Naive thymus-derived CD4-positive, alpha-beta T cell (primary cell): Measurements from ENCODE around the gene ADGRL4. TPM values are rescaled to one million over a fixed set of nuclear protein-coding genes. Genes with fewer than 3 reads are reported as not detected.
A peak's percentile ranks its signal among the peaks of the same experiment; 100 is the strongest.

ENCODE experiments used
- ATAC-seq: fragments of 150-1000 bp; cut with Tn5 transposase; 2 replicates; pipeline ENCODE4 v1.10.0; 2021; ENCODE audit warnings: mild to moderate bottlenecking, moderate library complexity
- CTCF ChIA-PET: fragments of 350-600 bp; sonication (Branson Sonifier 250); formaldehyde crosslinking; loops from one replicate; lab custom pipeline; 2021; ENCODE audit warnings: antibody characterized with exemption; lab: Charles Lee
- POLR2A ChIA-PET: fragments of 350-600 bp; sonication (Branson Sonifier 250); formaldehyde crosslinking; loops from one replicate; lab custom pipeline; 2021; ENCODE audit warnings: antibody characterized with exemption, inconsistent platforms; lab: Charles Lee
- DNase-seq, 9 donors: peaks; one replicate each; pipeline versions ENCODE4 v3.0.0 to v3.0.0-alpha.2; 2020 to 2022; ENCODE audit warnings: mixed read lengths in 1 of 9
- H3K27ac ChIP-seq: one replicate; pipeline ENCODE4 v1.7.0; 2013; ENCODE audit warnings: mild to moderate bottlenecking, low read depth, low read length, moderate library complexity
- H3K27me3 ChIP-seq, 2 donors: one replicate each; pipeline ENCODE4 v1.7.0; 2013; ENCODE audit warnings: low read length in 2 of 2, mild to moderate bottlenecking in 2 of 2, moderate library complexity in 2 of 2; ENCODE audit not compliant: control insufficient read depth in 2 of 2, insufficient read depth in 2 of 2
- H3K36me3 ChIP-seq, 3 experiments: 1 replicate in 2 of 3; 2 replicates in 1 of 3; pipeline ENCODE4 v1.7.0; 2013; ENCODE audit warnings: low read length in 3 of 3, mild to moderate bottlenecking in 3 of 3, moderate library complexity in 1 of 3; ENCODE audit not compliant: insufficient read depth in 3 of 3, control insufficient read depth in 2 of 3
- H3K4me1 ChIP-seq, 2 donors: one replicate each; pipeline ENCODE4 v1.7.0; 2013; ENCODE audit warnings: low read length in 2 of 2, mild to moderate bottlenecking in 2 of 2, moderate library complexity in 1 of 2; ENCODE audit not compliant: control insufficient read depth in 2 of 2, insufficient read depth in 2 of 2
- H3K4me3 ChIP-seq: 2 replicates; pipeline ENCODE4 v1.7.0; 2013; ENCODE audit warnings: mild to moderate bottlenecking, low read length
- H3K9me3 ChIP-seq, 3 experiments: 1 replicate in 2 of 3; 2 replicates in 1 of 3; pipeline ENCODE4 v1.7.0; 2013; ENCODE audit warnings: low read length in 3 of 3; ENCODE audit not compliant: control insufficient read depth in 2 of 3
- H3K27ac Mint-ChIP-seq, 9 donors: one replicate each; pipeline ENCODE4 v1.8.0; 2020 to 2022; ENCODE audit warnings: mixed read lengths in 9 of 9, mild to moderate bottlenecking in 8 of 9, moderate library complexity in 5 of 9, inconsistent platforms in 2 of 9
- H3K27me3 Mint-ChIP-seq, 5 donors: one replicate each; pipeline ENCODE4 v1.8.0; 2021 to 2022; ENCODE audit warnings: mixed read lengths in 5 of 5, mild to moderate bottlenecking in 1 of 5
- H3K36me3 Mint-ChIP-seq, 5 donors: one replicate each; pipeline ENCODE4 v1.8.0; 2020 to 2022; ENCODE audit warnings: mixed read lengths in 5 of 5, mild to moderate bottlenecking in 3 of 5, inconsistent platforms in 1 of 5
- H3K4me1 Mint-ChIP-seq, 7 donors: one replicate each; pipeline ENCODE4 v1.8.0; 2020 to 2022; ENCODE audit warnings: mixed read lengths in 7 of 7, mild to moderate bottlenecking in 3 of 7, inconsistent platforms in 1 of 7
- H3K4me3 Mint-ChIP-seq, 10 donors: one replicate each; pipeline ENCODE4 v1.8.0; 2020 to 2022; ENCODE audit warnings: mild to moderate bottlenecking in 10 of 10, mixed read lengths in 10 of 10, moderate library complexity in 6 of 10, inconsistent platforms in 2 of 10
- H3K9me3 Mint-ChIP-seq, 11 donors: one replicate each; pipeline ENCODE4 v1.8.0; 2020 to 2022; ENCODE audit warnings: mixed read lengths in 11 of 11, mild to moderate bottlenecking in 4 of 11, inconsistent platforms in 1 of 11, moderate library complexity in 1 of 11
- intact Hi-C, 2 donors: fragments of 100-400 bp; cut with micrococcal nuclease; formaldehyde crosslinking; loops; one replicate each; pipeline ENCODE4 v1.15.1; 2023
- polyA plus RNA-seq, 2 donors: library from polyadenylated mRNA; unstranded; fragments of 300-500 nt; fragmentation: Illumina TruSeq; gene quantifications; one replicate each; pipeline ENCODE4 v1.2.3, GENCODE V29; 2021
- total RNA-seq, 6 experiments: library from RNA in 5 of 6; stranded (reverse) in 5 of 6; gene quantifications; 1 replicate in 5 of 6; 2 replicates in 1 of 6; pipeline ENCODE4 v1.2.3 and lab custom pipeline; 2021 to 2026

The ADGRL4 gene
- total RNA-seq (not detected), polyA plus RNA-seq (not detected), total RNA-seq (lab: John Stamatoyannopoulos, UW) (not detected)

GRCh38 chr1:79006564-79006963 lies at the start of gene ADGRL4:
Gene ADGRL4, minus strand, starts transcription at chr1:79006730. Its CDS starts 76 bp downstream, at chr1:79006654.
- CTCF ChIA-PET, result no interaction called here
- Histone ChIP-seq H3K36me3 (no peaks in the 10 kb centered on the region), H3K9me3 (no peaks in the 10 kb centered on the region), H3K4me3 (no peak within 1 kb of the TSS), H3K27me3 (no peaks in the 10 kb centered on the region), H3K4me1 (no peaks in the 10 kb centered on the region), H3K27ac (no peak within 1 kb of the TSS)
- ATAC-seq, result no peak
- Mint-ChIP-seq H3K27ac (no peak within 1 kb of the TSS), H3K4me3 (no peak within 1 kb of the TSS), H3K36me3 (no peaks in the 10 kb centered on the region), H3K9me3 (peaks cover 0 to 11% (median 0%) of the 10 kb centered on the region in 11 donors), H3K4me1 (no peaks in the 10 kb centered on the region), H3K27me3 (peaks cover 0 to 11% (median 6%) of the 10 kb centered on the region in 5 donors)
- intact Hi-C loops, result no loop called here
- POLR2A ChIA-PET, result no interaction called here
- DNase-seq, result no peak

DNA sequence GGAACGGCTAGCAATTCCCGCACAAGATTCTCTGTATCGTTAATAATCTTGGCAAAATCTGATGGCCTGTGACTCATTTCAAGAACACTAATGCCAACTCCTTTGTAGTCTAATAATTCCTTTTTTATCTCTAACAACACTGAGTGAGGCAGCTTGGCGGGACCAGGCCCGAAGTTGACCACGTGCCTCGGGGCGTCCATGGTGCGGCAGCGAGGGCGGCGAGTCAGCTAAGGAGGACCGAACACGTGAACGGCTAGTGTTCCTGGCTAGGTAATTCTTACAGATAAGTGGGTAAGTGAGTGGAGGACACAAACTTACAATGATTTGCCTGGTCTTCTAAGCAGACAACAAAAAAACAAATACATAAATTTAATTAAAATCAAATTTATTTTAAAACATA lies 49.3 kb upstream of the ADGRL4 start:
- H3K9me3 Mint-ChIP-seq, result peaks cover 0 to 33% (median 8%) of the 10 kb centered on the region in 11 donors
- Histone ChIP-seq H3K36me3 (no peaks in the 10 kb centered on the region), H3K27ac (no peak overlapping the region), H3K9me3 (no peaks in the 10 kb centered on the region), H3K4me1 (no peaks in the 10 kb centered on the region), H3K27me3 (no peaks in the 10 kb centered on the region), H3K4me3 (no peak overlapping the region)
- no peaks in the 10 kb centered on the region for H3K27me3 Mint-ChIP-seq
- peaks cover 0 to 4% (median 0%) of the 10 kb centered on the region in 5 donors for H3K36me3 Mint-ChIP-seq
- DNase-seq (no peak), ATAC-seq (no peak)
- H3K27ac Mint-ChIP-seq, result no peak overlapping the region
- peaks cover 0 to 9% (median 0%) of the 10 kb centered on the region in 7 donors for H3K4me1 Mint-ChIP-seq
- no peak overlapping the region for H3K4me3 Mint-ChIP-seq
- ChIA-PET POLR2A (no interaction called here), CTCF (no interaction called here)
- intact Hi-C loops, result no loop called here

DNA sequence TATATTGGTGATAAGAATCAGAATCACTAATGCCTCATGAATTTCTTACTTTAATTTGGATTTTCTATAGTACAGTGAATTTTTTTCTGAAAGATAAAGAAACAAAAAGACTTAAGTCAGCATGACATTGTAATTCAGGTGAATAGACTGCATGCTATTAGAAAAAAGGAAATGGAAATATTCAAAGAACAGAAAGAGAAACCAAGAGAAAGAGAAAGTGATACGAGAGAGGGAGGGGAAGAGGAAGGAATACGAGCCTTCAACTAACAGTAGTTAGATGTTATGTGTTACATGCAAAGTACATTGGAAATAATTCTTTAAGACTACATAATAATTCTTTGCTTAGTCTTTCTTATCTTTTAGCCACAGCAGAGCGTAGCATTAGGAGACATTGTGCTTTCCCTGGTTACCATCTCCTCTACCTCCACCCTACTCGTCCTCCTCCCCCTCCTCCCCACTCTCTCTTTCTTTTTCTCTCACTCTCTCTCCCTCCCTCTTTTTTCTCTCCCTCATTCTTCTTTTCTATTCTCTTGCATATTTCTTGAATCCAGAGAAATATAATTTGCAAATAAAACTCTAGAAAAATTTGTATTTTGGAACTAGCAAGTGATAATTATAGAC lies 46.4 kb upstream of the ADGRL4 start:
- Mint-ChIP-seq H3K4me1 (peaks cover 0 to 9% (median 0%) of the 10 kb centered on the region in 7 donors), H3K4me3 (peak overlapping the region in 9 of 10 donors; percentile 6 to 76 (median 24)), H3K9me3 (peaks cover 0 to 17% (median 5%) of the 10 kb centered on the region in 11 donors), H3K27me3 (no peaks in the 10 kb centered on the region), H3K36me3 (peaks cover 0 to 4% (median 0%) of the 10 kb centered on the region in 5 donors), H3K27ac (peak overlapping the region in 1 of 9 donors; percentile 69)
- Histone ChIP-seq H3K36me3 (no peaks in the 10 kb centered on the region), H3K4me1 (no peaks in the 10 kb centered on the region), H3K9me3 (no peaks in the 10 kb centered on the region), H3K27me3 (no peaks in the 10 kb centered on the region), H3K27ac (no peak overlapping the region), H3K4me3 (no peak overlapping the region)
- ATAC-seq (no peak), DNase-seq (no peak)
- ChIA-PET POLR2A (interaction anchor here (0.8 kb wide), 1 partner anchor 868 kb away, joined by 4 read pairs; no protein-coding TSS in a partner anchor), CTCF (no interaction called here)
- intact Hi-C loops, result loop anchor here in 1 of 2 donors (1.0 kb wide), 1 partner anchor 13 kb away; no protein-coding TSS in a partner anchor

DNA sequence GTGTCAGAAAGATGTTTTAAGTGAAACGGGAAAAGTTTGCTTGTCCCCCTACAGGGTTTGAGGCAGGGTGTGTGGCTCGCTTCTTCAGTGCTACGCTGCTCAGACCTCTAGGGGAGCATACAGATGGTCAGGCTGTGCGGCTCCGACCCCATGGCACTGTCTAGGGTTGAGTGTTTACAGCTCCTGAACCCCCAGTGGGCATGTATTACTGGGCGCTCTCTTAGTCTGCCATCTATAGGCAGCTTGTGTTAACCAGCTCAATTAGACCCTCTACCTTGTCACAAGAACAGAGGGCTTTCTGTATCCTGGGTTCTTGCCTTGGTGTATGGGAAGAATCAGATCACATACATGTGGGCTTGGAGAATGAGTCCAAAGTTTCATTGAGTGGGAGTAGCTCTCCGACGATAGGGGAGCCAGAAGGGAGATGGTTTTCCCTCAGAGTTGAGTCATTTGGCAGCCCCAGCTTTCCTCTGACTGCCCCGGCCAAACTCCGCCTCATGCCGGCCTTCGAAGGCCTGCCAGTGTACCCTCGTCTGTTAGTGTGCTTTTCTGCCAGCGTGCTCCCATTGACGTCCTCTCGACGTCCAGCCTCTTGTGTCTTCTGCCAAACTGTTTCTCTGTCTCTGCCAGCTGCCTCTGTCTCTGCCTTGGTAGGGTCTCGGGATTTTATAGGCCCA lies 38.6 kb upstream of the ADGRL4 start:
- Mint-ChIP-seq H3K36me3 (no peaks in the 10 kb centered on the region), H3K4me3 (no peak overlapping the region), H3K27me3 (peaks cover 0 to 4% (median 0%) of the 10 kb centered on the region in 5 donors), H3K9me3 (peaks cover 0 to 7% (median 0%) of the 10 kb centered on the region in 11 donors), H3K27ac (no peak overlapping the region), H3K4me1 (peaks cover 0 to 12% (median 4%) of the 10 kb centered on the region in 7 donors)
- POLR2A ChIA-PET, result no interaction called here
- ATAC-seq, result no peak
- no peaks in the 10 kb centered on the region for H3K27me3 ChIP-seq
- H3K4me1 ChIP-seq, result no peaks in the 10 kb centered on the region
- no peak overlapping the region for H3K4me3 ChIP-seq
- intact Hi-C loops, result no loop called here
- no peak for DNase-seq
- no peaks in the 10 kb centered on the region for H3K9me3 ChIP-seq
- no peaks in the 10 kb centered on the region for H3K36me3 ChIP-seq
- no peak overlapping the region for H3K27ac ChIP-seq
- CTCF ChIA-PET, result no interaction called here

- H3K27ac Mint-ChIP-seq, result no peak overlapping the region
- no peak overlapping the region for H3K27ac ChIP-seq
- H3K27me3 ChIP-seq, result no peaks in the 10 kb centered on the region
- no peak overlapping the region for H3K4me3 ChIP-seq
- no peaks in the 10 kb centered on the region for H3K9me3 ChIP-seq
- ATAC-seq (no peak), DNase-seq (no peak)
- H3K4me3 Mint-ChIP-seq, result no peak overlapping the region
- H3K27me3 Mint-ChIP-seq, result peaks cover 0 to 4% (median 0%) of the 10 kb centered on the region in 5 donors
- no peaks in the 10 kb centered on the region for H3K36me3 Mint-ChIP-seq
- CTCF ChIA-PET, result no interaction called here
- no peaks in the 10 kb centered on the region for H3K4me1 ChIP-seq
- POLR2A ChIA-PET, result no interaction called here
- no peaks in the 10 kb centered on the region for H3K36me3 ChIP-seq
- H3K4me1 Mint-ChIP-seq, result peaks cover 0 to 14% (median 4%) of the 10 kb centered on the region in 7 donors
- intact Hi-C loops, result no loop called here
- H3K9me3 Mint-ChIP-seq, result peaks cover 0 to 6% (median 2%) of the 10 kb centered on the region in 11 donors
Observed at GRCh38 chr1:79043506-79043905, 37.0 kb upstream of the ADGRL4 start.

DNA sequence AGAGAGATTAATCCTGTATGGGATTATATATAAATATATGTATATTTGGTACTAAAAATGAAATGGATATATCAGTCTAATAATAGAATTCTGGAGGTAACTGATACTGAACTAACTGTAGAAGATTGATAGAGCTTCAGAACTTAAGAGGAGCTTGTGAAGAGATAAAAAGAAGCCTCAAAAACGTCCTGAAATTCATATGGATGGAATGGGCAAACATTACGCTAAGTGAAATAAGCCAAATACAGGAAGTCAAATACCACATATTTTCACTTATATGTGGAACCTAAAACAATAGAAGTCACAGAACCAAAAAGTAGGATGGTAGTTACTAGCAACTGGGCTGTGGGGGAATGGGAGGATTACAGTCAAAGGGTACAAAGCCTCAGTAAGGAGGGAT lies 36.0 kb upstream of the ADGRL4 start:
- H3K9me3 ChIP-seq, result no peaks in the 10 kb centered on the region
- ChIA-PET POLR2A (interaction anchor here (0.8 kb wide), 1 partner anchor 215 kb away, joined by 3 read pairs; no protein-coding TSS in a partner anchor), CTCF (no interaction called here)
- DNase-seq, result no peak
- no peak overlapping the region for H3K4me3 ChIP-seq
- Mint-ChIP-seq H3K4me1 (peaks cover 0 to 14% (median 4%) of the 10 kb centered on the region in 7 donors), H3K9me3 (peaks cover 0 to 14% (median 4%) of the 10 kb centered on the region in 11 donors), H3K27ac (no peak overlapping the region), H3K36me3 (no peaks in the 10 kb centered on the region), H3K4me3 (no peak overlapping the region), H3K27me3 (peaks cover 0 to 4% (median 0%) of the 10 kb centered on the region in 5 donors)
- ATAC-seq, result no peak
- H3K27ac ChIP-seq, result no peak overlapping the region
- H3K27me3 ChIP-seq, result no peaks in the 10 kb centered on the region
- intact Hi-C loops, result no loop called here
- no peaks in the 10 kb centered on the region for H3K36me3 ChIP-seq
- H3K4me1 ChIP-seq, result no peaks in the 10 kb centered on the region
